Endothelial cell of umbilical vein (primary cell): Measurements from ENCODE around the gene ADAM23. TPM values are rescaled to one million over a fixed set of nuclear protein-coding genes. Genes with fewer than 3 reads are reported as not detected.

Source experiments
- BruUV-seq: library from RNA; stranded (reverse); fragments of 400-500 nt; replicated peaks from 2 replicates; lab custom pipeline; 2021; lab: Mats Ljungman, UMichigan
- CTCF ChIA-PET: fragments of 300-600, 350-600 bp; sonication (Branson Sonifier 250); formaldehyde crosslinking; loops from one replicate; lab custom pipeline; 2021; ENCODE audit warnings: antibody characterized with exemption, inconsistent platforms; lab: Charles Lee
- POLR2A ChIA-PET: fragments of 300-600, 350-600 bp; sonication (Branson Sonifier 250); formaldehyde crosslinking; loops from one replicate; lab custom pipeline; 2021; ENCODE audit warnings: antibody characterized with exemption, inconsistent platforms; lab: Charles Lee
- DNase-seq: peaks from one replicate; pipeline ENCODE4 v3.0.0-alpha.2; 2011; ENCODE audit warnings: low read depth, low spot score
- FAIRE-seq: peaks from 2 replicates; lab custom pipeline; 2011; peaks lifted over from hg19 to GRCh38; lab: Jason Lieb, UNC
- H2AFZ ChIP-seq: 2 replicates; pipeline ENCODE4 v1.6.0; 2012; ENCODE audit warnings: low read depth, low read length, control low read depth, inconsistent platforms
- H3K27ac ChIP-seq: 2 replicates; pipeline ENCODE4 v1.5.1; 2011; ENCODE audit warnings: low read depth, mild to moderate bottlenecking, control low read depth, low read length, moderate library complexity; ENCODE audit not compliant: insufficient read depth
- H3K27me3 ChIP-seq, 2 experiments: 2 replicates each; pipeline versions ENCODE4 v1.6.0 to v1.6.1; 2011; ENCODE audit warnings: low read length in 2 of 2, mixed read lengths in 1 of 2; ENCODE audit not compliant: control insufficient read depth in 2 of 2, insufficient read depth in 2 of 2
- H3K36me3 ChIP-seq, 2 experiments: 2 replicates in 1 of 2; 3 replicates in 1 of 2; pipeline ENCODE4 v1.5.1; 2011; ENCODE audit warnings: low read length in 2 of 2, mild to moderate bottlenecking in 1 of 2, moderate library complexity in 1 of 2; ENCODE audit not compliant: control insufficient read depth in 2 of 2, insufficient read depth in 2 of 2; ENCODE audit errors: extremely low read depth in 1 of 2
- H3K4me1 ChIP-seq: 3 replicates; pipeline ENCODE4 v1.5.1; 2011; ENCODE audit warnings: mild to moderate bottlenecking, low read length; ENCODE audit not compliant: control insufficient read depth, insufficient read depth; ENCODE audit errors: extremely low read depth
- H3K4me2 ChIP-seq: 2 replicates; pipeline ENCODE4 v1.6.1; 2011; ENCODE audit warnings: low read length, control low read depth, mixed read lengths; ENCODE audit not compliant: insufficient read depth
- H3K4me3 ChIP-seq, 3 experiments: fragments of 200-600 bp in 1 of 3; sonication (generic), shearing (Covaris generic) in 1 of 3; replicated peaks in 1 of 3; 2 replicates each; pipeline ENCODE4 v1.5.1; 2011 to 2016; ENCODE audit warnings: control low read depth in 3 of 3, low read length in 3 of 3, mild to moderate bottlenecking in 2 of 3, inconsistent platforms in 1 of 3, low read depth in 1 of 3, moderate library complexity in 1 of 3; ENCODE audit not compliant: insufficient read depth in 1 of 3
- H3K79me2 ChIP-seq: 2 replicates; pipeline ENCODE4 v1.6.0; 2012; ENCODE audit warnings: low read length, inconsistent platforms; ENCODE audit not compliant: control insufficient read depth, insufficient read depth
- H3K9ac ChIP-seq: replicated peaks from 2 replicates; pipeline ENCODE3; 2011; ENCODE audit warnings: low read length, control low read depth; ENCODE audit not compliant: insufficient read depth; ENCODE audit errors: extremely low read depth
- H3K9me1 ChIP-seq: replicated peaks from 3 replicates; pipeline ENCODE4 v1.6.0; 2011; ENCODE audit warnings: mild to moderate bottlenecking, low read length; ENCODE audit not compliant: control insufficient read depth, insufficient read depth; ENCODE audit errors: extremely low read depth
- H3K9me3 ChIP-seq: replicated peaks from 2 replicates; pipeline ENCODE4 v1.5.1; 2012; ENCODE audit warnings: low read length, inconsistent platforms; ENCODE audit not compliant: control insufficient read depth, insufficient read depth
- H4K20me1 ChIP-seq: replicated peaks from 2 replicates; pipeline ENCODE3; 2011; ENCODE audit warnings: mild to moderate bottlenecking, low read length; ENCODE audit not compliant: control insufficient read depth, insufficient read depth; ENCODE audit errors: extremely low read depth
- EZH2 ChIP-seq: IDR thresholded peaks from 2 replicates; pipeline ENCODE4 v1.6.1; 2012; ENCODE audit warnings: borderline replicate concordance, low read depth, mild to moderate bottlenecking, moderate library complexity, low read length, inconsistent platforms; ENCODE audit not compliant: severe bottlenecking
- FOS ChIP-seq: IDR thresholded peaks from 2 replicates; pipeline ENCODE4 v1.6.1; 2011; ENCODE audit warnings: mild to moderate bottlenecking, low read length, moderate library complexity, borderline replicate concordance; ENCODE audit not compliant: insufficient read depth
- GATA2 ChIP-seq: IDR thresholded peaks from 2 replicates; pipeline ENCODE4 v1.7.0; 2011; ENCODE audit warnings: low read depth, mild to moderate bottlenecking, moderate library complexity, mixed read lengths, low read length; ENCODE audit not compliant: insufficient read length, insufficient read depth
- JUN ChIP-seq: IDR thresholded peaks from 2 replicates; pipeline ENCODE4 v1.6.1; 2011; ENCODE audit warnings: borderline replicate concordance, low read depth; ENCODE audit not compliant: insufficient read length, insufficient read depth
- MYC ChIP-seq: IDR thresholded peaks from one replicate; pipeline ENCODE4 v1.6.1; 2011; ENCODE audit warnings: mild to moderate bottlenecking, low read depth, low read length
- POLR2A ChIP-seq: IDR thresholded peaks from 2 replicates; pipeline ENCODE4 v1.6.1; 2012; ENCODE audit warnings: low read depth, mild to moderate bottlenecking, control low read depth, low read length
- POLR2AphosphoS5 ChIP-seq: IDR thresholded peaks from 2 replicates; pipeline ENCODE4 v1.6.1; 2012; ENCODE audit warnings: low read depth, mild to moderate bottlenecking, control low read depth, low read length, moderate library complexity; ENCODE audit not compliant: insufficient read depth
- dilution Hi-C: fragments of 300-500 bp; cut with MboI; formaldehyde crosslinking; loops from one replicate; pipeline ENCODE4 v1.15.0; 2019; ENCODE audit warnings: low sequenced_read_pairs; ENCODE audit not compliant: extremely low pct_ligation_motif_present
- intact Hi-C: fragments of 100-400 bp; cut with micrococcal nuclease; formaldehyde crosslinking; loops from one replicate; pipeline ENCODE4 v1.10.0; 2022
- polyA plus RNA-seq, 4 experiments: library from polyadenylated mRNA; depleted of rRNA in 3 of 4; stranded (reverse) in 3 of 4; unstranded in 1 of 4; fragments of >200 nt; gene quantifications; 2 replicates each; pipeline versions ENCODE4 v1.2.1 to v1.2.3, GENCODE V29; 2011 to 2012; ENCODE audit warnings: missing spikeins in 1 of 4
- total RNA-seq: library from RNA; stranded (reverse); gene quantifications from 2 replicates; pipeline ENCODE4 v1.2.3, GENCODE V29; 2021
- TF ChIP-seq, protein P1 (sequence below): IDR thresholded peaks from 2 replicates; pipeline ENCODE4 v1.6.1; 2011; ENCODE audit not compliant: insufficient read depth, insufficient read length
- TF ChIP-seq, protein P2 (sequence below), 2 donors: IDR thresholded peaks; 1 replicate in 1 of 2; 2 replicates in 1 of 2; pipeline ENCODE4 v1.5.1; 2011; ENCODE audit warnings: low read length in 2 of 2, mild to moderate bottlenecking in 2 of 2, moderate library complexity in 2 of 2, control low read depth in 1 of 2, inconsistent platforms in 1 of 2, low read depth in 1 of 2; ENCODE audit not compliant: insufficient read depth in 1 of 2; ENCODE audit errors: extremely low read depth in 1 of 2

The ADAM23 gene
- total and polyA plus RNA-seq, 2 donors (not counting 3 experiments of a cell fraction or from before 2014, with no cell fraction given): 20.6 to 38.5 TPM

DNA sequence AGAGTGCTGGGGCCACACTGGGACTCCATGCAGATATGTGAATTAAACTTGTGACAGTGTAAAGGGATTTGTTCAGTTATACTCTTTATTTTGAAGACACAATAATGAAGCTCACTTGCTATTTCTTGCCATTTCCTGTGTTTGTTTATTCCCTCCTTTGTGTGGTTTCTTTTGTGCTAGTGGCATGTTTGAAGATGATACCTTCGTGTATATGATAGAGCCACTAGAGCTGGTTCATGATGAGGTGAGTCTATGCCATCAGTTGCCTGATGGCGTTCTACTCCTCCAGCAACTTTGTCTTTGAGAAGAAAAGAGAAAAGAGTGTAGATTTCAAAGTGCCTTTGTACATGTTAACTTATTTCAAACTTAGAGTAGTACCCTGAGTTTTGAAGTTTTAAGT, 99.7 kb downstream of the ADAM23 start:
- Histone ChIP-seq H3K79me2 (no peaks in the 10 kb centered on the region), H4K20me1 (no peaks in the 10 kb centered on the region), H3K4me3 (no peak overlapping the region), H3K36me3 (no peaks in the 10 kb centered on the region), H3K27me3 (no peaks in the 10 kb centered on the region), H3K9me3 (no peaks in the 10 kb centered on the region), H3K27ac (no peak overlapping the region), H2AFZ (no peak overlapping the region), H3K9me1 (no peaks in the 10 kb centered on the region), H3K9ac (no peak overlapping the region), H3K4me1 (no peaks in the 10 kb centered on the region), H3K4me2 (no peak overlapping the region)
- dilution Hi-C loops (no loop called here), intact Hi-C loops (no loop called here)
- BruUV-seq: no TSS peak
- DNase-seq (no peak), FAIRE-seq (no peak)
- POLR2A ChIA-PET: no interaction called here
- no peak for TF ChIP-seq GATA2
- TF ChIP-seq POLR2A: no peak
- TF ChIP-seq, protein P1, sequence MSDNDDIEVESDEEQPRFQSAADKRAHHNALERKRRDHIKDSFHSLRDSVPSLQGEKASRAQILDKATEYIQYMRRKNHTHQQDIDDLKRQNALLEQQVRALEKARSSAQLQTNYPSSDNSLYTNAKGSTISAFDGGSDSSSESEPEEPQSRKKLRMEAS: no peak
- TF ChIP-seq MYC: no peak
- TF ChIP-seq EZH2: no peak
- TF ChIP-seq POLR2AphosphoS5: no peak
- no peak for TF ChIP-seq JUN
- TF ChIP-seq, protein P2, sequence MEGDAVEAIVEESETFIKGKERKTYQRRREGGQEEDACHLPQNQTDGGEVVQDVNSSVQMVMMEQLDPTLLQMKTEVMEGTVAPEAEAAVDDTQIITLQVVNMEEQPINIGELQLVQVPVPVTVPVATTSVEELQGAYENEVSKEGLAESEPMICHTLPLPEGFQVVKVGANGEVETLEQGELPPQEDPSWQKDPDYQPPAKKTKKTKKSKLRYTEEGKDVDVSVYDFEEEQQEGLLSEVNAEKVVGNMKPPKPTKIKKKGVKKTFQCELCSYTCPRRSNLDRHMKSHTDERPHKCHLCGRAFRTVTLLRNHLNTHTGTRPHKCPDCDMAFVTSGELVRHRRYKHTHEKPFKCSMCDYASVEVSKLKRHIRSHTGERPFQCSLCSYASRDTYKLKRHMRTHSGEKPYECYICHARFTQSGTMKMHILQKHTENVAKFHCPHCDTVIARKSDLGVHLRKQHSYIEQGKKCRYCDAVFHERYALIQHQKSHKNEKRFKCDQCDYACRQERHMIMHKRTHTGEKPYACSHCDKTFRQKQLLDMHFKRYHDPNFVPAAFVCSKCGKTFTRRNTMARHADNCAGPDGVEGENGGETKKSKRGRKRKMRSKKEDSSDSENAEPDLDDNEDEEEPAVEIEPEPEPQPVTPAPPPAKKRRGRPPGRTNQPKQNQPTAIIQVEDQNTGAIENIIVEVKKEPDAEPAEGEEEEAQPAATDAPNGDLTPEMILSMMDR (IDR thresholded peaks at IDR 0.05; ENCODE audit: extremely low read depth in 1 of 2, insufficient read depth in 1 of 2, low read depth in 1 of 2, low read length in 2 of 2): no peak
- no peak for TF ChIP-seq FOS
- CTCF ChIA-PET: no interaction called here
